ENCODE measurements around the gene GP2. TPM values are rescaled to one million over a fixed set of nuclear protein-coding genes. Genes with fewer than 3 reads are reported as not detected.

Gene GP2
- polyA plus RNA-seq, 6 donors from 2014 or later = not detected

GRCh38 chr16:20308801-20309590, 18.3 kb downstream of the GP2 start:
- no peaks in the 10 kb centered on the region for H3K36me3 Mint-ChIP-seq
- H3K27ac Mint-ChIP-seq = no peak overlapping the region
- DNase-seq (no peak), ATAC-seq (ENCODE audit: low read depth in 2 of 2) (no peak)
- H3K27me3 Mint-ChIP-seq = peaks cover 9 to 17% (median 12%) of the 10 kb centered on the region in 3 donors
- no peak overlapping the region for H3K4me3 Mint-ChIP-seq
- no peaks in the 10 kb centered on the region for H3K4me1 Mint-ChIP-seq
- H3K9me3 Mint-ChIP-seq = no peaks in the 10 kb centered on the region

GRCh38 chr16:20308266-20308665, 19.0 kb downstream of the GP2 start:
- H3K27me3 Mint-ChIP-seq = peaks cover 8 to 15% (median 12%) of the 10 kb centered on the region in 3 donors
- H3K4me3 Mint-ChIP-seq = no peak overlapping the region
- DNase-seq (no peak), ATAC-seq (ENCODE audit: low read depth in 2 of 2) (no peak)
- no peaks in the 10 kb centered on the region for H3K36me3 Mint-ChIP-seq
- H3K27ac Mint-ChIP-seq = no peak overlapping the region
- no peaks in the 10 kb centered on the region for H3K4me1 Mint-ChIP-seq
- H3K9me3 Mint-ChIP-seq = no peaks in the 10 kb centered on the region

- ATAC-seq (ENCODE audit: low read depth in 2 of 2) = no peak
- H3K27me3 Mint-ChIP-seq = peaks cover 10 to 12% (median 12%) of the 10 kb centered on the region in 3 donors
- no peak overlapping the region for H3K27ac Mint-ChIP-seq
- no peaks in the 10 kb centered on the region for H3K4me1 Mint-ChIP-seq
- H3K4me3 Mint-ChIP-seq = no peak overlapping the region
- no peaks in the 10 kb centered on the region for H3K9me3 Mint-ChIP-seq
- no peak for DNase-seq
- H3K36me3 Mint-ChIP-seq = no peaks in the 10 kb centered on the region
Measured at GRCh38 chr16:20307791-20308190, 19.5 kb downstream of the GP2 start.

GRCh38 chr16:20307240-20307671, 20.1 kb downstream of the GP2 start:
- ATAC-seq (ENCODE audit: low read depth in 2 of 2) = no peak
- Mint-ChIP-seq H3K27me3 (peaks cover 10 to 12% (median 12%) of the 10 kb centered on the region in 3 donors), H3K9me3 (no peaks in the 10 kb centered on the region), H3K27ac (no peak overlapping the region), H3K36me3 (no peaks in the 10 kb centered on the region), H3K4me3 (no peak overlapping the region), H3K4me1 (no peaks in the 10 kb centered on the region)
- DNase-seq = no peak

- Mint-ChIP-seq H3K27me3 (peaks cover 10 to 12% (median 12%) of the 10 kb centered on the region in 3 donors), H3K27ac (no peak overlapping the region), H3K4me3 (no peak overlapping the region), H3K9me3 (no peaks in the 10 kb centered on the region), H3K36me3 (no peaks in the 10 kb centered on the region), H3K4me1 (no peaks in the 10 kb centered on the region)
- no peak for DNase-seq
- no peak for ATAC-seq (ENCODE audit: low read depth in 2 of 2)
Measured at GRCh38 chr16:20306401-20306800, 20.9 kb downstream of the GP2 start.

GRCh38 chr16:20303012-20303411, 24.3 kb downstream of the GP2 start:
- Mint-ChIP-seq H3K4me1 (no peaks in the 10 kb centered on the region), H3K4me3 (no peak overlapping the region), H3K36me3 (no peaks in the 10 kb centered on the region), H3K27ac (no peak overlapping the region), H3K27me3 (peaks cover 22 to 35% (median 27%) of the 10 kb centered on the region in 3 donors), H3K9me3 (peaks cover 0 to 7% (median under 1%) of the 10 kb centered on the region in 7 donors)
- DNase-seq (no peak), ATAC-seq (ENCODE audit: low read depth in 2 of 2) (no peak)

- peaks cover 0 to 7% (median 3%) of the 10 kb centered on the region in 7 donors for H3K9me3 Mint-ChIP-seq
- H3K4me3 Mint-ChIP-seq = no peak overlapping the region
- no peak overlapping the region for H3K27ac Mint-ChIP-seq
- DNase-seq (no peak), ATAC-seq (ENCODE audit: low read depth in 2 of 2) (no peak)
- no peaks in the 10 kb centered on the region for H3K36me3 Mint-ChIP-seq
- H3K4me1 Mint-ChIP-seq = no peaks in the 10 kb centered on the region
- peaks cover 22 to 38% (median 29%) of the 10 kb centered on the region in 3 donors for H3K27me3 Mint-ChIP-seq
Measured at GRCh38 chr16:20302389-20302788, 24.9 kb downstream of the GP2 start.

- no peak overlapping the region for H3K27ac Mint-ChIP-seq
- H3K27me3 Mint-ChIP-seq = peaks cover 22 to 38% (median 29%) of the 10 kb centered on the region in 3 donors
- no peaks in the 10 kb centered on the region for H3K4me1 Mint-ChIP-seq
- peak overlapping the region in 1 of 8 donors; percentile 41 for H3K4me3 Mint-ChIP-seq
- ATAC-seq (ENCODE audit: low read depth in 2 of 2) = no peak
- peaks cover 0 to 7% (median 3%) of the 10 kb centered on the region in 7 donors for H3K9me3 Mint-ChIP-seq
- no peaks in the 10 kb centered on the region for H3K36me3 Mint-ChIP-seq
- DNase-seq = no peak
Measured at GRCh38 chr16:20301840-20302239, 25.5 kb downstream of the GP2 start.

GRCh38 chr16:20300312-20301097, 26.8 kb downstream of the GP2 start:
- ATAC-seq (ENCODE audit: low read depth in 2 of 2) = no peak
- H3K9me3 Mint-ChIP-seq = peaks cover 0 to 7% (median 3%) of the 10 kb centered on the region in 7 donors
- no peak for DNase-seq
- H3K36me3 Mint-ChIP-seq = no peaks in the 10 kb centered on the region
- H3K4me3 Mint-ChIP-seq = no peak overlapping the region
- peaks cover 22 to 31% (median 23%) of the 10 kb centered on the region in 3 donors for H3K27me3 Mint-ChIP-seq
- H3K4me1 Mint-ChIP-seq = no peaks in the 10 kb centered on the region
- no peak overlapping the region for H3K27ac Mint-ChIP-seq

GRCh38 chr16:20298452-20298851, 28.9 kb downstream of the GP2 start:
- H3K4me1 Mint-ChIP-seq = no peaks in the 10 kb centered on the region
- peaks cover 0 to 7% (median 3%) of the 10 kb centered on the region in 7 donors for H3K9me3 Mint-ChIP-seq
- H3K36me3 Mint-ChIP-seq = no peaks in the 10 kb centered on the region
- DNase-seq (no peak), ATAC-seq (ENCODE audit: low read depth in 2 of 2) (no peak)
- H3K4me3 Mint-ChIP-seq = no peak overlapping the region
- H3K27me3 Mint-ChIP-seq = peaks cover 23 to 27% (median 24%) of the 10 kb centered on the region in 3 donors
- no peak overlapping the region for H3K27ac Mint-ChIP-seq

GRCh38 chr16:20291208-20292206, 35.8 kb downstream of the GP2 start:
- peak overlapping the region in 1 of 6 donors; percentile 54 for H3K27ac Mint-ChIP-seq
- H3K9me3 Mint-ChIP-seq = peaks cover 0 to 3% (median 0%) of the 10 kb centered on the region in 7 donors
- no peak for ATAC-seq (ENCODE audit: low read depth in 2 of 2)
- no peak overlapping the region for H3K4me3 Mint-ChIP-seq
- no peak for DNase-seq
- no peaks in the 10 kb centered on the region for H3K4me1 Mint-ChIP-seq
- peaks cover 0 to 4% of the 10 kb centered on the region in 2 donors for H3K36me3 Mint-ChIP-seq
- H3K27me3 Mint-ChIP-seq = peaks cover 6 to 23% (median 16%) of the 10 kb centered on the region in 3 donors

- Mint-ChIP-seq H3K27me3 (peaks cover 9 to 23% (median 16%) of the 10 kb centered on the region in 3 donors), H3K36me3 (peaks cover 0 to 4% of the 10 kb centered on the region in 2 donors)
Measured at GRCh38 chr16:20289571-20289970, 37.7 kb downstream of the GP2 start.

More at GRCh38 chr16:20289571-20289970, 37.7 kb downstream of the GP2 start:
- no peak overlapping the region for H3K4me3 Mint-ChIP-seq
- H3K9me3 Mint-ChIP-seq = peaks cover 0 to 5% (median 2%) of the 10 kb centered on the region in 7 donors
- no peak overlapping the region for H3K27ac Mint-ChIP-seq
- ATAC-seq (ENCODE audit: low read depth in 2 of 2) (no peak), DNase-seq (no peak)
- H3K4me1 Mint-ChIP-seq = no peaks in the 10 kb centered on the region
